ENCODE measurements around the gene HDAC5.
"Not testable (repeated sequence)": the region's sequence is repeated elsewhere in the genome, so short reads cannot be mapped to it uniquely, and the experiment has no call there.

The HDAC5 gene

GRCh38 chr17:44038604-44039011 is 84.8 kb downstream of the HDAC5 start:
- DNase-seq (ENCODE audit: low read depth) = peak; percentile 27
- TF ChIP-seq CTCF (IDR thresholded peaks at IDR 0.05; ENCODE audit: insufficient read depth, low read depth, low read length, missing control alignments) = no peak

GRCh38 chr17:44037471-44037870 is 86.0 kb downstream of the HDAC5 start:
- no peak for DNase-seq (ENCODE audit: low read depth)
- no peak for TF ChIP-seq CTCF (IDR thresholded peaks at IDR 0.05; ENCODE audit: insufficient read depth, low read depth, low read length, missing control alignments)
- no peak overlapping the region for H3K4me3 ChIP-seq (ENCODE audit: low read length)

More at GRCh38 chr17:44038604-44039011, 84.8 kb downstream of the HDAC5 start:
- H3K4me3 ChIP-seq (ENCODE audit: low read length) = no peak overlapping the region

- not testable (repeated sequence) for H3K4me3 ChIP-seq (ENCODE audit: low read length)
These were observed 88.8 kb downstream of the HDAC5 start for GRCh38 chr17:44034688-44035087.

GRCh38 chr17:44033861-44034408 is 89.5 kb downstream of the HDAC5 start:
- no peak for TF ChIP-seq CTCF (IDR thresholded peaks at IDR 0.05; ENCODE audit: insufficient read depth, low read depth, low read length, missing control alignments)
- H3K4me3 ChIP-seq (ENCODE audit: low read length) = no peak overlapping the region
- no peak for DNase-seq (ENCODE audit: low read depth)

More at GRCh38 chr17:44034688-44035087, 88.8 kb downstream of the HDAC5 start:
- not testable (repeated sequence) for DNase-seq (ENCODE audit: low read depth)

GRCh38 chr17:44030482-44030881 is 93.0 kb downstream of the HDAC5 start:
- DNase-seq (ENCODE audit: low read depth) = no peak
- no peak for TF ChIP-seq CTCF (IDR thresholded peaks at IDR 0.05; ENCODE audit: insufficient read depth, low read depth, low read length, missing control alignments)
- H3K4me3 ChIP-seq (ENCODE audit: low read length) = no peak overlapping the region

GRCh38 chr17:44029736-44030135 is 93.7 kb downstream of the HDAC5 start:
- no peak overlapping the region for H3K4me3 ChIP-seq (ENCODE audit: low read length)
- TF ChIP-seq CTCF (IDR thresholded peaks at IDR 0.05; ENCODE audit: insufficient read depth, low read depth, low read length, missing control alignments) = no peak

More at GRCh38 chr17:44029736-44030135, 93.7 kb downstream of the HDAC5 start:
- no peak for DNase-seq (ENCODE audit: low read depth)

Data from epithelial cell of esophagus (primary cell).